ENCODE data around the gene KNOP1.
"Not testable (repeated sequence)": the region's sequence is repeated elsewhere in the genome, so short reads cannot be mapped to it uniquely, and the experiment has no call there.

KNOP1 gene

DNA sequence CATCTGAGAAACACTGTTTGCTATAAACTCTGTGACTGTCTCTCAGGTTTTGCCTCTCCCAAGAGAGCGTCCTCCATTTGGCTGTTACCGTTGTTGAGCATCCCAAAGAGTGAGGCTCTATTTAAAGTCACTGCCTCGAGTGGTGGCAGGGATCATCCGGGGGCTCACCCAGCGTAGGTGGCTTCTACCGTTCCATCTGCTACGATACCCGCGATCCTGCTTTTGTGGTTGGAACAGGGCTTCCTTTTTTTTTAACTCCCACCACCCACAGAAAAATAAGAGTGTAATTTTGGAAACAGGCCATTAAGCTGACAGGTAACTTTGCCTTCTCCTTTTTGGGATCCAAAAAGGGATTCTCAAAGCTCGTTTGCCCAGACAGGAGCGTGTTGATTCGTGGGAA, 36.4 kb downstream of the KNOP1 start:
- H3K27me3 Mint-ChIP-seq (ENCODE audit: low read depth): no peaks in the 10 kb centered on the region
- H3K36me3 Mint-ChIP-seq (ENCODE audit: low read depth): peaks cover 68% of the 10 kb centered on the region
- no peak overlapping the region for H3K27ac Mint-ChIP-seq
- H3K4me1 Mint-ChIP-seq: peaks cover 50% of the 10 kb centered on the region
- no peak overlapping the region for H3K4me3 Mint-ChIP-seq
- TF ChIP-seq CTCF (IDR thresholded peaks at IDR 0.05; ENCODE audit: unreplicated experiment in 3 of 3): no peak
- H3K9me3 Mint-ChIP-seq: peaks cover 8% of the 10 kb centered on the region

DNA sequence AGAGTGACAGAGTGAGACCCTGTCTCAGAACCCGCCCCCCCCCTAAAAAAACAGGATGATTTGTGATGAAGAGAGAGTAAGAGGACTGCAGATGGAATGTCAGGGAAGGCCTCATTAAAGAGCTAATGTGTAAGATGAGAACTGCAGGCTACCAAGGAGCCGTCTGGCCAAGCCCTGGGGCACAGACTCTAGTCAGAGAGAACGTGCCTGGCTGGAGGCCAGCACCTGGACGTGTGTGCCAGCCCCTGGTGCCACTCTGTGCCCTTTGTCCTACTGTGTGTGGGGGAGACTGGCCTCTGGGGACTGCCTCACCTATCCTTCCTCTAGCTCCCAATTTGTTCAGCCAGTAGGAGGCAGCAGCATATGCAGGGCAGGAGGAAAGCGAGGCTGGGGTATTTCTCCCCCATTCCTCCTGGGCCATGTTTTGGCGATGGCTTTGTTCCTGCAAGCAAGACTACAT, 37.1 kb downstream of the KNOP1 start:
- H3K4me3 Mint-ChIP-seq: no peak overlapping the region
- peaks cover 67% of the 10 kb centered on the region for H3K36me3 Mint-ChIP-seq (ENCODE audit: low read depth)
- peaks cover 49% of the 10 kb centered on the region for H3K4me1 Mint-ChIP-seq
- peaks cover 8% of the 10 kb centered on the region for H3K9me3 Mint-ChIP-seq
- no peak for TF ChIP-seq CTCF (IDR thresholded peaks at IDR 0.05; ENCODE audit: unreplicated experiment in 3 of 3)
- H3K27ac Mint-ChIP-seq: peak overlapping the region in 2 of 3 experiments; percentile 38 to 46
- no peaks in the 10 kb centered on the region for H3K27me3 Mint-ChIP-seq (ENCODE audit: low read depth)

GRCh38 chr16:19679281-19679680, 38.7 kb downstream of the KNOP1 start:
- H3K27me3 Mint-ChIP-seq (ENCODE audit: low read depth); H3K4me3 Mint-ChIP-seq; H3K9me3 Mint-ChIP-seq: not testable (repeated sequence)
- peaks cover 61% of the 10 kb centered on the region for H3K36me3 Mint-ChIP-seq (ENCODE audit: low read depth)
- H3K27ac Mint-ChIP-seq: peak overlapping the region in 1 of 3 experiments; percentile 19
- H3K4me1 Mint-ChIP-seq: peaks cover 42% of the 10 kb centered on the region

DNA sequence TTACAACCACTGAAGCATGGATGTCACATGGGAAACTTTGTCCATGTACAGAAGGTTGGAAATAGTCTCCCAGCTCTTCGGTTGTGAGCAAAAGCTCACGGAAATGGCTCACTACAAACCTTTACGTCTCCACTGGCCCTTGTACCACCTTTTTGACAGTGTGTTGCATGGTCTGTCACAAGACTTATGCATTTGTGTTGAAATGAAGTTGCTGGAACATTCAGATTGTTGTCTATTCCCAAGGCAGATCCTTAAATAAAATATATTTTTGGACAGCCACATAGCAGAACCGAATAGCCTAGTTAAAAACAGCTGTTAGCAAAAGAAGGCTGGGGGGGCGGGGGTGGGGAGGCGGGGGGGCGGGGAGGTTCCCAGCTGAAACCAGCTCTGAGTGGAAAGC, 39.2 kb downstream of the KNOP1 start:
- no peaks in the 10 kb centered on the region for H3K27me3 Mint-ChIP-seq (ENCODE audit: low read depth)
- H3K9me3 Mint-ChIP-seq: no peaks in the 10 kb centered on the region
- peaks cover 42% of the 10 kb centered on the region for H3K4me1 Mint-ChIP-seq
- peak overlapping the region in 1 of 3 experiments; percentile 15 for H3K4me3 Mint-ChIP-seq
- peaks cover 56% of the 10 kb centered on the region for H3K36me3 Mint-ChIP-seq (ENCODE audit: low read depth)
- TF ChIP-seq CTCF (IDR thresholded peaks at IDR 0.05; ENCODE audit: unreplicated experiment in 3 of 3): no peak
- peak overlapping the region; percentile 19 to 52 (median 25) for H3K27ac Mint-ChIP-seq

GRCh38 chr16:19677402-19677801, 40.6 kb downstream of the KNOP1 start:
- Mint-ChIP-seq H3K27me3 (ENCODE audit: low read depth) (no peaks in the 10 kb centered on the region), H3K27ac (peak overlapping the region in 1 of 3 experiments; percentile 53), H3K36me3 (ENCODE audit: low read depth) (peaks cover 48% of the 10 kb centered on the region)

DNA sequence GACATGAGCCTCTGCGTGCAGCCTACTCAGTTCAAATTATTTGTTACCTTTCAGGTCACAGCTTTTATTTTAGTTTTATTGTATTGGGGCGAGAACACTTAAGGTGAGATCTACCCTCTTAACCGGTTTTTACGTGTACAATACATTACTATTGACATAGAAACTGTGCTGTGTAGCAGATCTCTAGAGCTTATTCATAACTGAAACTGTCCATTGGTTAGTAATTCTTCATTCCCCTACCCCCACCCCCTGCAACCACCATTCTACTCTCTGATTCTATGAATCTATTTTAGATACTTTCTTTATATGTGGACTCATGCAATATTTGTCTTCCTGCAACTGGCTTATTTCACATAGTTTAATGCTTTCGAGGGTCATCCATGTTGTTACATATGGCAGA, 43.5 kb downstream of the KNOP1 start:
- Mint-ChIP-seq H3K9me3 (no peaks in the 10 kb centered on the region), H3K27ac (no peak overlapping the region), H3K4me1 (peaks cover 21% of the 10 kb centered on the region), H3K27me3 (ENCODE audit: low read depth) (no peaks in the 10 kb centered on the region), H3K36me3 (ENCODE audit: low read depth) (peaks cover 36% of the 10 kb centered on the region), H3K4me3 (no peak overlapping the region)
- TF ChIP-seq CTCF (IDR thresholded peaks at IDR 0.05; ENCODE audit: unreplicated experiment in 3 of 3): no peak

More at GRCh38 chr16:19677402-19677801, 40.6 kb downstream of the KNOP1 start:
- H3K4me1 Mint-ChIP-seq: peaks cover 42% of the 10 kb centered on the region
- H3K4me3 Mint-ChIP-seq: peak overlapping the region in 2 of 3 experiments; percentile 25 to 28
- TF ChIP-seq CTCF (IDR thresholded peaks at IDR 0.05; ENCODE audit: unreplicated experiment in 3 of 3): no peak
- no peaks in the 10 kb centered on the region for H3K9me3 Mint-ChIP-seq

Measured in nephron (organoid).